ENCODE measurements around the gene KRTAP10-5.

DNA sequence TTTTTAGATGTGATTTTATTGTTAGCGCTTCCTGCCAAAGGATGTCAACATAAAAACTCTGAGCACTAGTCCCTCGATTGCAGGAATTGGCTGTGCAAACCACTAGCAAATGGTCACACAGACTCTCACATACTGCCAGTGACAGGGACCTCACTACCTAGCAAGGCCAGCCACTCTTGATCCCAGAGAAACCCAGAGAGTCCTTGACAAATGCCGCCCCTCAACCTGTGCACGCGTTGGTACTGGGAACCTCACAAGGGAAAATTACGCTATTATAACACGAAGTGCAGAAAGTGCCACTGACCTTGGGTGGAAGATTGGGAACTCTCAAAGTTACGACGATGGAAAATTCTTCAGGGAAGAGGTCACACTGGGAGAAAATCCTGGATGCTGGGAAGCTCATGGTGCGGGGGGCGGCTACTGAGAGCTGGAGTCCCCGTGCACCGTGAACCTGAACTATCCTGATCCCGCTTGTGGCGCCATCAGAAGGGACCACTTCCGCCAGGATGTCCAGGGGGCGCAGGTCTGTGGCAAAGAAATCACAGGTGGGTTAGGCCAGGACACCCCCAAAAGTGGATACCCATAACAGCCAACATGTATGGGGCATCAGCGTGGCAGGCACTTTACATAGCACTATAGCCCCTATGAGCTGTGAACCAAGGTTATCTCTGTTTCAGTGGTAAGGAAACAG lies 12.8 kb downstream of the KRTAP10-5 start:
- TF ChIP-seq EZH2phosphoT487 (IDR thresholded peaks at IDR 0.05; ENCODE audit: insufficient read depth, low read depth) (no peak), EZH2 (IDR thresholded peaks at IDR 0.05; ENCODE audit: insufficient read depth, poor library complexity, severe bottlenecking) (no peak)

Data from GM23248 (cell line).